NCI-H2107 treated with DMSO at 0.1 percent for 48 hours (cell line): ENCODE data around the gene BLTP1.

Experiments
- DNase-seq: peaks from one replicate; lab custom pipeline; 2025; ENCODE audit not compliant: unreplicated experiment; lab: John Stamatoyannopoulos, UW

BLTP1 gene

DNA sequence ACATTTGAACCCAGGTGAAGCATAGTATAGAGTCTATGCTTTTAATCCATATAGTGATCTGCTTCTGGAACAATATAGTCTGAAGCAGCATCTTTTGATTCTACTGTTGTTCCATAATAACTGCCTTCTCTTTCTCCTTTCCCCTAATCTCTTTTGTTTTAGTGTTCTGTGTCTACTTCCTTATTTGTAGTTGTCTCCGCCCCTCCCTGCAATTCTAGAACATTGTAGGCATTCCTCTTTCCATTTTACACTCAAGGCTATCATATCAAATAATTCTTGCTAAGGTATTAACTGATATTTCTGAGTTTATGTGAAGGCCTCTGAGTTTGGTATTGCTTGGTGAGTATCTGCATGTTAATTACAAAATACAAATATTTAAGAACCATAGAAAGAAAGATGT lies 11.6 kb downstream of the BLTP1 start:
- DNase-seq, result no peak

DNA sequence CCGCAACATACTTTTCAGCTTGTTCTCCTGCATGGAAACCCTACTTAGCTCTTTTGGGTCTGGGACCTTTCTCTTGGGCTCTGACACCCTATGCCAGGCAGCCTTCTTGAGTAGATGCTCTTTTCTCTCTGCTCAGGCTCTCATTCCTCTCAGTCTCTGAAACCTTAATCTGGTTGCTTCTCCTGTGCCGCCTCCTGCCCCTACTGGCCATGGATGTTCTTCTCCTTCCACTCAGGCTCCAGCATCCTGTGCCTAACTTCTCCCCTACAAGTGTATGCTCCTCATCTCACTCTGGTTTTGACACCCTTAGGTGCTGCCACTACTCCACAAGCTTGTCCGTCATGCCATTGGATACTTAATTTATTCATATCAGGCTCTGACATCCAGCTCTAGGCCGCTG lies 15.2 kb downstream of the BLTP1 start:
- DNase-seq, result no peak

DNA sequence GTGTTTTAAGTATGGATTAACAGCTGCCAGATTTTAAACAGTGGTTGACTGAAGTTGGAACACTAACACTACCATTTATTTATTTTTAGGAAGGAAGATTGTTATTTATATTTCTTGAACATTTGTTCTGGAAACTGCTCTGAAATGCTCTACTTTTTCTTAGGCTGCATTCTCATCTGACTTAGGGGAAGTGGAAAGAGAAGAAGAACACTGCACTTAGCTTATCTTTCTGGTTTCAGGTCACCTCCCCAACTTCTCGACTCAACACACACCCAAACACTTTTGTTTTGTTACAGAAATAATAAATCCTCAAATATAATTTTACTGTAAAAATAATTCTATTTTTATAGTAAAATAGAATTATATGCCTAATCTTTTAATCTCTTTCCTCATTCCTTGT lies 18.6 kb downstream of the BLTP1 start:
- no peak for DNase-seq

DNA sequence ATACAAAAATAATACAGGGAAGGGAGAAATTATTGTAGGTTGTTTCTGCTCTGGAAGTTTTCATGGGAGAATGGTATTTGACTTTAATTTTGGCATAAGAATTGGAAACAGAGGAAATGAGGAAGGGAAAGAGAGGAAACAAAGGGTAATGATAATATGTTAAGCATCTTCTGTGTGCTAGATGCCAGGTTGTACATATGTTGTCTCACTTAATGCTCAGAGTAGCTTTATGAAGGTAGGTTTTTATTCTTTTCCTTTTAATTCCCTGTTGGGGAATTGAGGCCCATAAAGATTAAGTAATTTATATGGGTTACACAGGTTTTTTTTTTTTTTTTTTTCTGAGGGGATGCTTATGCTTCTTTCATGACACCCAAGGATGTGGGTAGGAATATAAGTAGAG lies 19.2 kb downstream of the BLTP1 start:
- no peak for DNase-seq

DNA sequence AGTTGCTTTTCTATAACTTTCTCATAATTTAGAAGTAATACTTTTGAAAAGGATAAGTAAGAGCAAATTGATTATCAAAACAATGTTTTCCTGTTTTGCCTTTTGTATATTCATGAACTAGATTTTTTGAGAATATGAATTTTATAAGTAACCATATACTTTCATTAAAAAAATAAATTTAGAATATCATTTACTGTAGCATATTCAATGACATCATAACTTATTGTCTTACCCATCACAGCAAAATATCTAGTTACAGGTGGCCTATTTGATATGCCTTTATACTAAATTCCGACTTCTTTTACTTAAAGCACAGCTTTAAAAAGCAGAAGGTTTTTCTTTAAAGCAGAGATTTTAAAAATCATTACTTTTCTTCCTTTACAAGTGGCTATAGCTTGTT lies 20.1 kb downstream of the BLTP1 start:
- no peak for DNase-seq

DNA sequence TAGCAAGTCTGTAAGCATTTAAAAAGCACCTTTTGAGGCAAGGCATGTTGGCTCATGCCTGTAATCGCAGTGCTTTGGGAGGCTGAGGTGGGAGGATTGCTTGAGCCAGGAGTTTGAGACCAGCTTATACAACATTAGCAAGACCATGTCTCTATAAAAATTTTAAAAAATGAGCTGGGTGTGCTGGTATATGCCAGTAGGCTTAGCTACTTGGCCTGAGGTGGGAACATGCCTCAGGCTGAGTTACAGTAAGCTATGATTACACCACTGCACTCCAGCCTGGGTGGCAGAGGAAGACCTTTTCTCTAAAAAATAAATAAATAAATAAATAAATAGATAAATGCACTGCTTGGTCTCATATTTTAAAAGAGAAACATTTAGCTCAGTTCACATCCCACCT lies 26.8 kb downstream of the BLTP1 start:
- DNase-seq, result no peak

DNA sequence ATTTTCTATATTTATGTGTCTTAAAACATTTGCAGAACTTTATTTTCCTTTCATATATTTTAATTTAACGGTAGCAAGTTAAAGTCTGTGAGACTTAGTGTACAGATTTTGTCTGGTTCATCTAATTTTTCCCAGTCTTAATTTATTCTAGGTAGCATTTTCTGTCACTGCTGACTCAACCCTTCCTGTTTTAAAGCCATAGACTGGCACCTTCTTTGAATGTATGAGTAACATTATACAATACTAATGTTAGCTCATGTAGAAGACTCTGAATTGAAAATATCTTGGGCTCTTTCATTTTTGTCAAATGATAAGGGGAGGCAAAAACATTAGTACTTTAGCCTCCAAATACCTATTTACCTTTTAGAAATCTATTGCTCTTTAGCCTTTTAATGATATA lies 43.6 kb downstream of the BLTP1 start:
- no peak for DNase-seq
